ENCODE results near the gene TRAK1. TPM values are rescaled to one million over a fixed set of nuclear protein-coding genes. Genes with fewer than 3 reads are reported as not detected.
A peak's percentile ranks its signal among the peaks of the same experiment; 100 is the strongest.

Gene TRAK1
- total RNA-seq, 1 experiment from 2014 or later, result 46.8 TPM

DNA sequence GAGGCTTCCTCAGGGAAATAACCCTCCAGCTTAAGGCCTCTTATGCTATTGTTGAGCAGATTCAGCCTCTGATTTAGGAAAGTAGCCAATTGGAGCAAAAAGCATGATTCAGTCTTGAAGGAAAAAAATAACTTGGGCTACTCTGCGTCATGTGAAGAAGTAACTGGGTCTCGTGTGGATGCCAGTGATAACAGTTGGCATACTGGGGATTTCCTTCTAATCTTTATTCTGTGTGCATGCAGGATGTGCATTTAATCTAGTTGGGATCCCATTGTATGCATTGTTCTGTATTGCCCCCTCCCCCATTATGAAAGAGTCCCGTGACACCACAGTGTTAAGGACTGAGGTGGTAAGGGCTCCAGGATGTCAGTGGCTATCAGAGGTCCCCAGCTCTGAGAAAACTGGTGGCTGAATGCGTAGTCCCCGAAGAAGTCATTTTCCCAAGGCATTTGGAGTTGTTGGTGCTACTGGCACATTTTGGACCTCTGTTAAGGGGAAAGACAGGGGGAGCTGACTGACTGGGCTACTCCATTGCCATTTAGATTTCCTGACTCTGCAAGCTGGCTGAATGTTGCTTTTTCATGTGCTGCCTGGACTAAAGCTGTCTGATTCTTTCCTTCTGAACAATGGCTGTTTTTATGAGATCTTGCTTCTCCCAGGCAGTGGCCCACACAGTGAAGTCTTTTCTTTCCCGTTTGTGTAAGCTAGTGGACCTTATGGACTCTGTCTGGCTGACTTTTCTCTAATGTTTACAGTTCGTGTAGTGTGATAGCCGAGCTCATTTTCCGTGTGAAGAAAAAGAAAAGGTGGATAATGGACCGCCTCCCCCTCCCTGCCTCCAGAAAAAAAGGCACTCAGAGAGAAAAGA lies 38.4 kb upstream of the TRAK1 start:
- no peaks in the 10 kb centered on the region for H3F3A ChIP-seq (ENCODE audit: insufficient read depth, low read depth)
- H3K9me3 ChIP-seq (ENCODE audit: insufficient read depth, low read depth), result no peaks in the 10 kb centered on the region
- ChIA-PET POLR2A (ENCODE audit: unreplicated experiment) (no interaction called here), CTCF (no interaction called here)
- no peak overlapping the region for H3K27ac ChIP-seq
- BruUV-seq (replicated peaks), result no TSS peak
- no peak for DNase-seq
- H3K4me2 ChIP-seq, result no peak overlapping the region
- H4K20me1 ChIP-seq (ENCODE audit: insufficient read depth), result no peaks in the 10 kb centered on the region
- TF ChIP-seq, protein P1, sequence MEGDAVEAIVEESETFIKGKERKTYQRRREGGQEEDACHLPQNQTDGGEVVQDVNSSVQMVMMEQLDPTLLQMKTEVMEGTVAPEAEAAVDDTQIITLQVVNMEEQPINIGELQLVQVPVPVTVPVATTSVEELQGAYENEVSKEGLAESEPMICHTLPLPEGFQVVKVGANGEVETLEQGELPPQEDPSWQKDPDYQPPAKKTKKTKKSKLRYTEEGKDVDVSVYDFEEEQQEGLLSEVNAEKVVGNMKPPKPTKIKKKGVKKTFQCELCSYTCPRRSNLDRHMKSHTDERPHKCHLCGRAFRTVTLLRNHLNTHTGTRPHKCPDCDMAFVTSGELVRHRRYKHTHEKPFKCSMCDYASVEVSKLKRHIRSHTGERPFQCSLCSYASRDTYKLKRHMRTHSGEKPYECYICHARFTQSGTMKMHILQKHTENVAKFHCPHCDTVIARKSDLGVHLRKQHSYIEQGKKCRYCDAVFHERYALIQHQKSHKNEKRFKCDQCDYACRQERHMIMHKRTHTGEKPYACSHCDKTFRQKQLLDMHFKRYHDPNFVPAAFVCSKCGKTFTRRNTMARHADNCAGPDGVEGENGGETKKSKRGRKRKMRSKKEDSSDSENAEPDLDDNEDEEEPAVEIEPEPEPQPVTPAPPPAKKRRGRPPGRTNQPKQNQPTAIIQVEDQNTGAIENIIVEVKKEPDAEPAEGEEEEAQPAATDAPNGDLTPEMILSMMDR (conservative IDR thresholded peaks at IDR 0.05), result no peak
- no peak for TF ChIP-seq EZH2 (IDR thresholded peaks at IDR 0.05; ENCODE audit: low read depth)
- intact Hi-C loops (cut with micrococcal nuclease; ENCODE audit: unreplicated experiment), result no loop called here
- no peaks in the 10 kb centered on the region for H3K27me3 ChIP-seq (ENCODE audit: insufficient read depth, low read depth)
- H3K36me3 ChIP-seq (ENCODE audit: low read depth), result no peaks in the 10 kb centered on the region
- H3K9me2 ChIP-seq (ENCODE audit: insufficient read depth), result no peaks in the 10 kb centered on the region
- H3K79me2 ChIP-seq (ENCODE audit: low read depth), result no peaks in the 10 kb centered on the region
- no peak overlapping the region for H2AFZ ChIP-seq
- H3K4me1 ChIP-seq (replicated peaks; ENCODE audit: insufficient read depth), result peaks cover 10% of the 10 kb centered on the region; the same call in 1 of the 2 replicates
- H3K4me3 ChIP-seq, result no peak overlapping the region

DNA sequence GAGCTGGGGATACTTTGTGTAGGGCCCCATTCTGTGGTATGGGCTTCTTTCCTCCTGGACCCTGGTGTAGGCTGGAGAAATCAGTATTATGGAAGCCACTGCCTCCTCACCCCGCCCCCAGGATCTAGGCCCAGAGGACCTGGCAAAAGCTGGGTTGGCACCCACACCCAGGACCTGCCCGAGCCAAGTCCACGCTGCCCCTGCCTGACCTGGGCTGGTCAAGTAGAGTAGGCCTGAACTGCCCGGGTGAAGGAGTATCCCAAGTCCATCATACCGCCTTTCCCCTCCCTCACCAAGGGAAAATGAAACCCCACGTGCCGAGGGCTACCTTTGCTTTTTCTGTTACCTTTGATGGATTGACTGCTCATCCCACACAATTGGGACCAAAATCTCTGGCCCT lies 37.7 kb upstream of the TRAK1 start:
- no peak for DNase-seq
- Histone ChIP-seq H3K9me3 (ENCODE audit: insufficient read depth, low read depth) (no peaks in the 10 kb centered on the region), H3K9me2 (ENCODE audit: insufficient read depth) (no peaks in the 10 kb centered on the region), H3K4me1 (replicated peaks; ENCODE audit: insufficient read depth) (peaks cover 10% of the 10 kb centered on the region; the same call in 1 of the 2 replicates), H3K36me3 (ENCODE audit: low read depth) (no peaks in the 10 kb centered on the region), H3K4me3 (no peak overlapping the region), H2AFZ (no peak overlapping the region), H3K79me2 (ENCODE audit: low read depth) (no peaks in the 10 kb centered on the region), H3F3A (ENCODE audit: insufficient read depth, low read depth) (no peaks in the 10 kb centered on the region), H4K20me1 (ENCODE audit: insufficient read depth) (no peaks in the 10 kb centered on the region), H3K27ac (no peak overlapping the region), H3K4me2 (no peak overlapping the region), H3K27me3 (ENCODE audit: insufficient read depth, low read depth) (no peaks in the 10 kb centered on the region)
- ChIA-PET POLR2A (ENCODE audit: unreplicated experiment) (no interaction called here), CTCF (no interaction called here)
- no TSS peak for BruUV-seq (replicated peaks)
- no peak for TF ChIP-seq EZH2 (IDR thresholded peaks at IDR 0.05; ENCODE audit: low read depth)
- TF ChIP-seq, protein P1 (conservative IDR thresholded peaks at IDR 0.05), result no peak
- intact Hi-C loops (cut with micrococcal nuclease; ENCODE audit: unreplicated experiment), result no loop called here

DNA sequence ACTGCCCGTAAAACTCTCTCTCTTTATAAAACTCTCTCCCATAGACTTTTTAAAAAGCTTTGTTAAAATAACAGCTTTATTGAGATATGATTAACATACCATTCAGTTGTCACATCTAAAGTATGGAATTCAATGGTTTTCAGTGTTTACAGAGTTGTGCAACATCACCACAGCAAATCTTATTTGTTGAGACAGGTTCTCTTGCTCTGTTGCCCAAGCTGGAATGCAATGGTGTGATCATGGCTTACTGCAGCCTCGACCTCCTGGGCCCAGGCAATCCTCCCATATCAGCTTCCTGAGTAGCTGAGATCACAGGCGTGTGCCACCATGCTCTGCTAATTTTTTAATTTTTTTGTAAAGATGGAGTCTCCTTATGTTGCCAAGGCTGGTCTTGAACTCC lies 35.9 kb upstream of the TRAK1 start:
- no peaks in the 10 kb centered on the region for H3K79me2 ChIP-seq (ENCODE audit: low read depth)
- H2AFZ ChIP-seq, result no peak overlapping the region
- DNase-seq, result peak in 1 of 2 experiments; percentile 63
- H3K36me3 ChIP-seq (ENCODE audit: low read depth), result no peaks in the 10 kb centered on the region
- POLR2A ChIA-PET (ENCODE audit: unreplicated experiment), result interaction anchor here (0.6 kb wide), 1 partner anchor 526 kb away, joined by 4 read pairs; the partner anchor contains the start of gene SEC22C
- H3F3A ChIP-seq (ENCODE audit: insufficient read depth, low read depth), result no peaks in the 10 kb centered on the region
- H4K20me1 ChIP-seq (ENCODE audit: insufficient read depth), result no peaks in the 10 kb centered on the region
- H3K9me3 ChIP-seq (ENCODE audit: insufficient read depth, low read depth), result no peaks in the 10 kb centered on the region
- BruUV-seq (replicated peaks), result no TSS peak
- no peaks in the 10 kb centered on the region for H3K27me3 ChIP-seq (ENCODE audit: insufficient read depth, low read depth)
- H3K4me3 ChIP-seq, result no peak overlapping the region
- intact Hi-C loops (cut with micrococcal nuclease; ENCODE audit: unreplicated experiment), result no loop called here
- no peaks in the 10 kb centered on the region for H3K9me2 ChIP-seq (ENCODE audit: insufficient read depth)
- CTCF ChIA-PET, result no interaction called here
- peaks cover 10% of the 10 kb centered on the region; the same call in 1 of the 2 replicates for H3K4me1 ChIP-seq (replicated peaks; ENCODE audit: insufficient read depth)
- TF ChIP-seq EZH2 (IDR thresholded peaks at IDR 0.05; ENCODE audit: low read depth), result no peak
- TF ChIP-seq, protein P1 (conservative IDR thresholded peaks at IDR 0.05), result no peak
- no peak overlapping the region for H3K27ac ChIP-seq
- no peak overlapping the region for H3K4me2 ChIP-seq
